Embryonic facial prominence (tissue), 1 donor: ENCODE data around the gene UCP1.

Source experiments
- DNase-seq: peaks from one replicate; pipeline ENCODE4 v3.0.0-alpha.2; 2016; ENCODE audit errors: extremely low spot score

Gene UCP1

GRCh38 chr4:140568507-140569306 lies at the start of gene UCP1:
Gene UCP1, minus strand, starts transcription at chr4:140568961. Its CDS starts 232 bp downstream, at chr4:140568729.
- no peak for DNase-seq

- no peak for DNase-seq
These were observed 48.9 kb upstream of the UCP1 start for GRCh38 chr4:140617499-140618248.

DNA sequence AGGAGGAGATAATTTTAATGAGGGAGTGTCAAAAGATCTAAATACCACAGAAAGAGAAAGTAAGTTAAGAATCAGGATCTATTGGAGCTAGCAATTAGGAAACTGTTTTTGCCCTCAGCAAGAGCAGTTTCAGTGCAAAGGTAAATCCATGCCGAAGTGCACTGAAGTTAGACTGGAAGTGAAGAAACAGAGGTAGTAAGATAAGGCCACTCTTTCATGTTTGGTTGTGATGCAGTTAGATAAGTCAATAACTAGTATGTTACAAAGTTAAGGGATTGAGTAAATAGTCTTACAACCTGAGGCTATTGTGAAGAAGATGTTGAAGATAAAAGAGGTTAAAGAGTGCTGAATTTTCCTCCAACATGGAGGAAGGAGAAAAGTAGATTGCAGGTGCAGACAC lies 46.7 kb upstream of the UCP1 start:
- DNase-seq, result no peak

DNA sequence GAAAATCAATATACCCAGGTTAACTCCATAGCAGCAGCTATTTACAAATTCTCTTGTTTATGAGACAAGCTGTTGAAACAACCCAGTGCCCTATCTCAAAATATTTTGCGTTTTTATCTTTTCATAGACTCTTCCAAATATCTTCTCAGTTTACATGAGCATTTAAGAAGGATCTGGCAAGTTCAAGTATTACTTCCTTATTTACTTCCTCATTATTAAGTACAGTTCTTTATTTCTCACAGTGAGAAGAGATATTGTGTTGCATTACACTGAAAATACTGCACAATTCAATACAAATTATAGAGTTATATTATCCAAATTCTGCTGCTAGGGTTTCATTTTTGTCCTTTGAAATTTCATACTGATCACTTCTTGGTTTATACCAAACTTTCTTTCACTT lies 43.6 kb upstream of the UCP1 start:
- no peak for DNase-seq

GRCh38 chr4:140611854-140612253 lies 43.1 kb upstream of the UCP1 start:
- DNase-seq, result no peak

GRCh38 chr4:140609548-140610425 lies 41.0 kb upstream of the UCP1 start:
- DNase-seq, result peak; percentile 24

DNA sequence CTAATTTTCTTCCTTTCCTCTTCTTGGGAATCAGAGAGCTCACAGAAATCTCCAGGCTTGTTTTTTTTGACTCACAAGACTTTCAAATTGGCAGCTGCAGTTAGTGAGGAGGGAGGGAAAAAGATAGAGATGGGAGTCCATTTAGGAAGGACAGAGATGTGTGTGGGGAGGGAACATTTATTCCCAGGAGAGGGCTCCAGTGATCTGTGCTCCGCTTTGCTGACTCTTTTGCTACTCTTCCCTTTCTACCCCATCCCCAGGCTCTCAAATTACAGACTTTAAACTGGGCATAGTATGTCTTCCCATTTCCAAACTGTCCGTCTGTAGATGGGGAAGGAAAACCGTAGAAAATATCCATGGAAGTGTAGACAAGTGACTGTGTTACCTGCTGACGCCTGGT lies 39.1 kb upstream of the UCP1 start:
- no peak for DNase-seq

GRCh38 chr4:140604544-140604943 lies 35.8 kb upstream of the UCP1 start:
- DNase-seq, result no peak

- no peak for DNase-seq
These were observed 34.5 kb upstream of the UCP1 start for GRCh38 chr4:140603286-140603685.

DNA sequence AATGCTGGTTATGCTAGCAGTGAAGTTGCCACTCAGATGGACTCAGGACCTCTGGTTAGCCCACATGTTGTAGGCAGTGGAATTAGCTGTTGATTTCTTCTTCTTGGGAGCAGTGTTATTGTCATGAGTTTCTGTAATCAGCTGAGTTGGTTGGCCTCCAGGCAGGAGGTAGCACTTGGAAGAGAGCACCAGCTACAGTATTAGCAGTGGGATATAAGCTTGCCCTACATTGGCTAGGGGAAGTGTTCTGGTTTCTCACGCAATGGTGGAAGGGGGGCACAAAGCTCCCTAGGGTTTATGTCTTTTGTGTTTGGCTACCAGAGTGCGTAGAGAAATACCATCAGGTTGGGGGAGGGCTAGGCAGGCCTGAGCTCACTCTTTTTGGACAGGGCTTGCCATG lies 34.0 kb upstream of the UCP1 start:
- DNase-seq, result no peak

DNA sequence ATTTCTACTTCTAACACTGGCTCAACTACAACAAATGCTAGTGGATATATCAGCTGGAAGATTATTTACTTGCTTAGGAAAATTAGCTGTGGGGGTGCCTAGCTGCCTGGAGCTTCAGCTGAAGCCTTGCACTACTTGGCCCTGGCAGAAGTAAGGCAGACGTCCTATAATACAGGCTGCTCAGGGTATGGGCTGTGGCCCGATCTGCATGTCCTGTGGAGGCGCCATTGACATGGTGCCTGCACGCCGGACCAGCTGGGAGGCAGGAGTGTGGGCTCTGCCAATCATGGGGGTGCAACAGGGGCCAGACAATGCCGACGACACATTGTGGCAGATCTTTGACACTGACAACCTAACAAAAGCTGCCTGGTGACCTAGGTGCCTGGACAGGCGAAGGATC lies 31.6 kb upstream of the UCP1 start:
- no peak for DNase-seq

DNA sequence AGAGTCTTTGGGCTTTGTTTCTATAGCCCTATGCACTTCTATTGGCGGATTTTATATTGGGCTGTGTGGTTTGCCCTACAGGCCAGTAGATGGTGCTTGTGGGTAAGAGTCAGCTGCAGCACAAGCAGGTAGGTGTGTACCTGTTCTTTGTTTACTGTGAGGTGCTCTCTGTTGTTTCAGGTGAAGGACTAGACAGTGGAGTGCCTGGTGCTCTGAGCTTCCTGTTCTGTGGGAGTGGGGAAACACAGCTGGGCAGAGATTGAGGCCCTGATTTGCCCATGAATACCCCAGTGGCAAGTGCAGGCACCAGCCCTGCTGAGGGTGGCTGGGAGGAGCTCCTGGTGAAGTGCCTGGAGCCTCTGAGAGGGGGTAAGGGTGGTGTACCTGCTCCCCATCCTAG lies 26.3 kb upstream of the UCP1 start:
- no peak for DNase-seq

DNA sequence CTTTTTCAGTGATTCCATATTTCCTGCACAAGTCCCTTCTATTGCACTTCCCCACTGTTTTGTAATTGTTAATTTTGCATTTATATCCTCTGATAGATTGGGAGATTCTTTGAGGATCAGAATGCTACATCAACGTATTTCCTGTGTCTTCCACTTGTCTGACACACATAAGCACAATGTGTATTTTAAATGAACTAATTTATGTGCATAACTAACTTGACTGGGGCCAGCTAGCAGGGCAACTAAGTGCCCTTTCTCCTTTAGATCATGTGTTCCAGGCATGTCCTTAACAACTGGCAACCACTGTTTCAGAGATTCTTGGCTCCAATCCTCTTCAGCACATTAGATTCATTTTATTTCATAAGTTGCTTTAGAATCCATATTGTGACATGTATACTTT lies 15.7 kb upstream of the UCP1 start:
- DNase-seq, result no peak

- no peak for DNase-seq
These were observed 12.3 kb upstream of the UCP1 start for GRCh38 chr4:140581078-140581477.

- DNase-seq, result no peak
These were observed 10.5 kb upstream of the UCP1 start for GRCh38 chr4:140579278-140579677.

GRCh38 chr4:140575489-140575888 lies 6.7 kb upstream of the UCP1 start:
- DNase-seq, result no peak

DNA sequence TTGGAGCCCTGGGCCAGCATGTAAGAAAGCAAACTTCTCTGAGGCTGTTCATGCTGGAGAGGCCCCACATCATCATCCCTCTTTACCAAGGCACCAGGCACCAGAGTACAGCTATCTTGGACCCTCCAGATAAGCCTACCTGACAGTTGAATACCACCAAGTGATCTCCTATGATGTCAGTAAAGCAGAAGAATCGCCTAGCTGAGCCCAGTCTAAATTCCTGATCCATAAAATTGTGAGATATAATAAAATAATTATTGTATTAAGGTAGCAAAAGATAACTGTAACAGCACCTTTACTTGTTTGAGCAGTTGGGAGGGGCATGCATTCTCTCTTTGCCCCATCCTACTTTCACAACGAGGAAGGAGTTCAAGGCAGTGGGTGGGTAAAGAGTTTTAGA lies 2.9 kb upstream of the UCP1 start:
- no peak for DNase-seq

DNA sequence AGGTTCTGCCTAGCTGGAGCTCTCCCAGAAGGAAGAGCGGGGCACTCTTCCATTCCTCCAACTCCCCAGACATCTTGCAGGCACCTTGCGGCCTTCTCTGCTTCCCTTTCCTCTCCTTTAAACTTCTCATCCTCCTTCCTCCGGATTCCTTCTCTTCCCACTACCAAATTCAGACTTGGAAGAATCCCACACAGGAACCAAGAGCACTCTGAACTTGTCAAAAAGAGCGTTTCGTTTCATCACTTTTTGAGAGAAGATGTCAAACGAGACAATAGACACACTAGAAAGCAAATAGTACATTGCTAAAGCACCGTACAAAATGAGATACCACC lies 512 bp upstream of the UCP1 start:
- no peak for DNase-seq

DNA sequence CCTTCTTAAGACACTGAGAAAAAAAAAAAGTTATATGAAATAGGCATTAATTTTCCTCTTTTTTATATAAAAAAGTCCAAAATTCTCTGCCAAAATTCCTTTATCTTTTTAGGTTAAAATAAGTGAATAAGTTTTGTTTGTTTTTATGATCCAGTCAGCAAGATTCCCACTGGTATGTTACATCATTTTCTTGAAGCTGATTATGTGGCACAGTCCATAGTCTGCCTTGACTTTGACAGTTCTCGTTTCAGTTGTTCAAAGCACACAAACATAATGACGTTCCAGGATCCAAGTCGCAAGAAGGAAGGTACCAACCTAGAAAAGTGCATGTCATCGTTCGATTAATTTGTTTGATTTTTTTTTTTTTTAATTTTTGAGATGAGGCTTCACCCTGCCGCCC lies 9.1 kb downstream of the UCP1 start:
- DNase-seq, result no peak

GRCh38 chr4:140557831-140558435 lies 10.8 kb downstream of the UCP1 start:
- DNase-seq, result no peak

DNA sequence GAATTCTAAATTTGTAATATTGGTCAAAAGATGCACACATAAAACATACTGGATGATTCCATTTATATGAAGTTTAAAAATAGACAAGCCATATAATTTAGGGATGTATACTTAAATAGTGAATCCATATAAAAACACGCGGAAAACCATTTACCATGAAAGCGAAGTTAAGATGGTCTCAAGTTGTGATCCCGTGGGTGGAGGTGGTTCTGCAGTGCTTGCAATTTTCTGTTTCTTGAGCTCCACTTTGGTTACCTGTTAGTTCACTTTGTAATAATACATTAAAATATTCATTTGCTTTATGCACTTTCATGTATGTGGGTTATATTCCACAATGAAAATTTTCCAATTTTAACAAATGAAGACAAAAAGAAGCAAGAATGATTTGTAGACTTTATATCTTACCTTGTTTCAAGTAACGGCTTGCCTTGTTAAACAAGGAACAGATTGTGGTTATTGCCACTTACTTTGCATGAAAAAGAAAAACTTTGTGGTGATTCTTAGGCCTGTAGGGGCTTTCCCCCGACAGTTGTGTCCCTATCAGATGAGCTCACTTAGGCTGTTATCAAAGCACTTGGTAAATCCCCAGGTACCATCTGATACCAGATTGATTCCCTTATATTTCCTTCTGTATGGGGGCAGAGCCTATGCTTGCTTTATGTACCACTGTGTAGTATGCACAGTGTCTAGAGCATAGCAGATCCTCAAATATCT lies 12.2 kb downstream of the UCP1 start:
- DNase-seq, result no peak
